HG02884 (cell line): ENCODE data around the gene ATAD1.
A peak's percentile ranks its signal among the peaks of the same experiment; 100 is the strongest.
"Not testable (repeated sequence)": the region's sequence is repeated elsewhere in the genome, so short reads cannot be mapped to it uniquely, and the experiment has no call there.

Source experiments
- ATAC-seq: cut with Tn5 transposase; IDR thresholded peaks from one replicate; pipeline ENCODE4 v1.9.1; 2021; ENCODE audit warnings: mild to moderate bottlenecking, moderate library complexity; ENCODE audit not compliant: unreplicated experiment

Gene ATAD1

DNA sequence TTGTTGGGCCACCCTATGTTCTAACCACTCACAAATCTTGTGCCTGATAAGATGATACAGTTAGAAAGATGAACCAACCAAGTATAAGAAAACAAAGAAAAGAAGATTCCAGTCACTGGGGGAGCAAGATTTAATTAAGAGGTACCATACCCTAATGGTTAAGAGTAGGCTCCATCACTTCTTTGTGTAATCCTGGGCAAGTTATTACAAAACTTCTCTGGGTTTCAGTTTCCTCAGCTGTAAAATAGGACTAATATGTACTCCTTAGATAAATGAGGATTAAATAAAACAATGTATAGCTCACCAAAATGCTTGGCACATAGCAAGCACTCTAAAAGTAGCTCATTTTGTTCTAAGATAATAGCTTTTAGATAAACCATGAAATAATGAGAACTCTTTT is 58.5 kb downstream of the ATAD1 start:
- no peak for ATAC-seq

GRCh38 chr10:87757685-87758084 is 60.3 kb downstream of the ATAD1 start:
- ATAC-seq = no peak

DNA sequence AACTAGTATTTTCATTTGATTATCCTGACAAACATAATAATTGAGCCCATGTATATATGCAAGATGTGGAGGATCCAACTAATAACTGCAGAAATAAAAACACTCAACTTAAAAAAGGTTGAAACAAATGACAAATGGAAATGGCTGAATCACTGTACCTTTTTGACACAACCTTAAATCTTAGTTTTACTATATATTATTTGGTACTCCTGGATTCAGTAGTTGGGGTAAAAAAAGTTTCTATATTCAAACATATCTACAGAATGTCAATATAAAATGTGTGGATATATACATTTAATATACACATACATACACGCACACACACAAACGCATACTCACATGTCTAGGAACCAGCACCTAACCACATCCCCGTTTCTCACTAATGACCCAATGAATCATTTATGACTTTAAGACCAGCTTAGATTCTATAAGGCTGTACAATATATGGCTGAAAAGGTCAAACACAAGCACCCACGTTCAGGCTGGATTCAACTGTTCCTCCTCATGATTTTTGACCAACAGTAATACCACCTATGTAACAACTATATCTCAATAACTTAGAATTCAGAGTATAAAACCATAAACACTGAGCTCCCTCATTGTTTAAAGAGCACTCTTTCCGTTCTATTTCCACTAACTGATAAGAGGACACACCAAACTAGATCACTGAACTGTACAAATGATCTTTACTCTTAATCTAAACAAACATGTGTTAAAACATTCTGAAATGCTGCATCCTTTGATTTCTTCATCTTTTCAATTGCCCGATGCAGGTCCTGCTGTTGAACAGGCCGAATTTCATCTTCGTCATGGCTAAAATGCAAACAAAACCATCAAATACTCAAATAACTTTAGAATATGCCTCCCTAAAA is 63.8 kb downstream of the ATAD1 start:
- no peak for ATAC-seq

- ATAC-seq = no peak
Observed at GRCh38 chr10:87752566-87752965, 65.5 kb downstream of the ATAD1 start.

GRCh38 chr10:87751274-87751673 is 66.8 kb downstream of the ATAD1 start:
- ATAC-seq = no peak

DNA sequence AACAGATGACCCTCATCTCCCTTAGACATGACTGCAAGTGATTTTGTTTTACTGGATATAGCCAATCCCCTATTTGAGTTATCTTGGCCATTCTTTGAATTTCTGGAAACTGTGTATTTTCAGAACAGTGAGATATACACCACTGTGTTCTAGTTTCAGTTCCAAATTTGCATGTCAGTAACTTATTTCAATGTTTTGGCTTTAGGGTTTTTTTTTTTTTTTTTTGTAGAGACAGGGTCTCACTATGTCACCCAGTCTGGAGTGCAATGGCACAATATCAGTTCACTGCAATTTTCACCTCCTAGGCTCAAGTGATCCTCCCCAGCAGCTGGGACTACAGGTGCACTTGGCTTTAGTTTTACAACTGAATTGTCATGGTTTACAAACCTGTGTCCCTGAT is 67.2 kb downstream of the ATAD1 start:
- peak; percentile 60 for ATAC-seq

- no peak for ATAC-seq
Observed at GRCh38 chr10:87750001-87750671, 67.9 kb downstream of the ATAD1 start.

DNA sequence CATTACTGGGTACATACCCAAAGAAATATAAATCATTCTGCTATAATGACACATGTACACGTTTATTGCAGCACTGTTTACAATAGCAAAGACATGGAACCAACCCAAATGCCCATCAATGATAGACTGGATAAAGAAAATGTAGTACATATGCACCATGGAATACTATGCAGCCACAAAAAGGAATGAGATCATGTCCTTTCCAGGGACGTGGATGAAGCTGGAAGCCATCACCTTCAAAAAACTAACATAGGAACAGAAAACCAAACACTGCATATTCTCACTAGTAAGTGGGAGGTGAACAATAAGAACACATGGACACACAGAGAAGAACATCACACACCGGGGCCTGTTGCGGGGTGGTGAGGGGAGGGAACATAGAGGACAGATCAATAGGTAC is 69.8 kb downstream of the ATAD1 start:
- ATAC-seq = not testable (repeated sequence)

- ATAC-seq = no peak
Observed at GRCh38 chr10:87746911-87747310, 71.1 kb downstream of the ATAD1 start.

- ATAC-seq = no peak
Observed at GRCh38 chr10:87744606-87745005, 73.4 kb downstream of the ATAD1 start.

DNA sequence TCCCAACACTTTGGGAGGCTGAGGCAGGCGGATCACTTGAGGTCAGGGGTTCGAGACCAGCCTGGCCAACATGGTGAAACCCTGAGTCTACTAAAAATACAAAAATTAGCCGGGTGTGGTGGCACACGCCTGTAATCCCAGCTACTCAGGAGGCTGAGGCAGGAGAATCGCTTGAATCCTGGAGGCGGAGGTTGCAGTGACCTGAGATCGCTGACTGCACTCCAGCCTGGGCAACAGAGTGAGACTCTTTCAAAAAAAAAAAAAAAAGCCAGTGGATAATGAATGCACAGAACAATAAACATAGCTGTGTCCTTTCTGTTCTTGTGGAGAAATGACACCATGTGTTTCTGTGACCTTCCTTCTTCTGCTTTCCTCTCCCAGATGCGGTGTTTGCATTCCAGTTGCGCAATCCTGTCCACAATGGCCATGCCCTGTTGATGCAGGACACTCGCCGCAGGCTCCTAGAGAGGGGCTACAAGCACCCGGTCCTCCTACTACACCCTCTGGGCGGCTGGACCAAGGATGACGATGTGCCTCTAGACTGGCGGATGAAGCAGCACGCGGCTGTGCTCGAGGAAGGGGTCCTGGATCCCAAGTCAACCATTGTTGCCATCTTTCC is 74.9 kb downstream of the ATAD1 start:
- ATAC-seq = not testable (repeated sequence)

DNA sequence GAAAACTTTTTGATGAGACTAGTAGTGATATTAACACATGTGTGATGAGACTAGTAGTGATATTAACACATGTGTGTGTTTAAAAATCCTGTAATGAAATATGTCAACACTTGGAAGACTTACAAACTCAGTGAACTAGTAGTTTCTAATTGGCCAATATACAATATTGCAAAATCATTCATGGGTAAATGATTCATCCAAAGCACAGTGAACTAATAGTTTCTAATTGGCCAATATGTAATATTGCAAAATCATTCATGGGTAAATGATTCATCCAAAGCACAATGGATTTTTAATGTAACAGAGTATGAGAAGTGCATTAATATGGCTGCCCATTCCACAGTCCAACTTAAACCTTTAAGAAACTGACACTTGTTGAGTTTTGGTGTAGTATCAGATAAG is 77.8 kb downstream of the ATAD1 start:
- no peak for ATAC-seq

- ATAC-seq = no peak
Observed at GRCh38 chr10:87739703-87740102, 78.3 kb downstream of the ATAD1 start.

DNA sequence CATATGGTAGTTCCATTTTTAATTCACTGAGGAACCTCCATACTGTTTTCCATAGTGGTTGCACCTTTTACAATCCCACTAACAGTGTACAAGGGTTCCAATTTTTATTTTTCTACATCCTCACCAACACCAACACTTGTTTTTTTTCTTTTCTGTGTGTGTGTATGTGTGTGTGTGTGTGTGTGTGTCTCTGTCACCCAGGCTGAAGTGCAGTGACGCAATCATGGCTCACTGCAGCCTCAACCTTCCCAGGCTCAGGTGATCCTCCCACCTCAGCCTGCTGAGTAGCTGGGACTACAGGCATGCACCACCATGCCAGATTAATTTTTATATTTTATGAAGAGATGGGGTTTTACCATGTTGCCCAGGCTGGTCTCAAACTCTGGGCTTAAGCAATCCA is 79.8 kb downstream of the ATAD1 start:
- ATAC-seq = not testable (repeated sequence)

GRCh38 chr10:87734987-87735827 is 82.8 kb downstream of the ATAD1 start:
- ATAC-seq = no peak

DNA sequence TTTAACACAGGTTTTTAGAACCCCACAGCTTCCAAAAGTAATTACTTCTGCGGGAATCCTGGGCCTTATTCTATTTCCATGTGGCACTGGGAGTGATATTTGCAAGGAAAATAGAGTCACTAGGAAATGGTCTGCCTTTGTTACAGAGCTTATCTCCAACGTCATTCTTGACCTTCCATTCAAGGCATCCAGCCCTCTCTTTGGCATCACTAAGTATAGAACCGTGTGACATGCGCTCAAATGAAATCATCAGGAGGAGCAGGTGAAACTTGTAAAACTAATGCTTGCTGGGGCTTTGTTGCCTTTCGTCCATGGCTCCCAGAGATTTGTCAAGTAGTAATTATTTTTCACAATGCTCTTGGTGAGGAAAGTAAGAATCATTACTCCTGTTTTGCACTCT is 84.9 kb downstream of the ATAD1 start:
- no peak for ATAC-seq

DNA sequence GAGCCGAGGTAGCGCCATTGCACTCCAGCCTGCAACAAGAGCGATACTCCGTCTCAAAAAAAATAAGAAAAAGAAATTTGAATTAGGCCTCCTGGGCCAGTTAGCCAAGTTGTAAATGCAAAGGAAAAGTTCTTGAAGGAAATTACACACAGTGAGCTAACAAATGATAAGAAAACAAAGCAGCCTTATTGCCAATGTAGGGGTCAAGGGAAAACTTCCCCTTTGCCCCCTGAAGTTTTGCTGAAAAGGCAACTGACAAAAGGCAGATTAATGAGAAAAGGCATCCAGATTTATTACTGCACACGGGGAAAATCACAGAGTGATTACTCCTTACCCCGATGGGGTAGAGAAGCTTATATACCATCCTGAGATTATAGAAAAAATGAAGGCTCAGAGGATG is 88.1 kb downstream of the ATAD1 start:
- no peak for ATAC-seq

DNA sequence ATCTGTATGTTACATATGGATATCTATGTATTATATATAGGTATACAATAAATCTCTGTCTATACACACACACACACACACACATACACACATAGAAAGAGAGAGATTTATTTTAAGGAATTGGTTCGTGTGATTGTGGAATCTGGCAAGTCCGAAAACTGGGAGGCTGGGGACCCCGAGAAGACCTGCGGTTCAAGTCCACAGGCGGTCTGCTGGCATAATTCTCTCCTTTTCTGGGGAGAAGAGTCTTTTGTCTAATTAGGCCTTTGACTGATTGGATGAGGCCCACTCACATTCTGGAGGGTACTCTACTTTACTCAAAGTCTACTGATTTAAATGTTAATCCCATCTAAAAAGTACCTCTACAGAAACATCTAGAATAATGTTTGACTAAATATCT is 93.2 kb downstream of the ATAD1 start:
- no peak for ATAC-seq

- ATAC-seq = no peak
Observed at GRCh38 chr10:87723500-87723899, 94.5 kb downstream of the ATAD1 start.

DNA sequence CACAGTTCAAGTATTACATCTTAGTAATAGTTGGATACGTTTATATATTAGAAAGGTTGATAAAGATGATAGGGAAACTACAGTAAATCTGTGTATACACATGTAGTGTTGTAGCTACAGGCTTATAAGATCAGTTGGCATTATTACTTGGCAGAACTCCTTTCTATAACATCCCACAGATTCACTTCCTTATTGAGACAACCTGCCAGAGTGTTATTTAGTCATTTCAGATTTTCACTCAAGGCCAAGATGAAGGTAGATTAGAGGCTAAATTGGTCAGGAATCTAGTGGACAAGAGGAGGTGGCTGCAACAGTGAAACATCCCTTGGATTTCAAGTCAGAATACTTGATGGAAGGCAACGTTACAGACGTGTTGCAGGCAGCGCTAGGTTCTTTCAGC is 95.3 kb downstream of the ATAD1 start:
- ATAC-seq = no peak

GRCh38 chr10:87721781-87722180 is 96.2 kb downstream of the ATAD1 start:
- no peak for ATAC-seq
